HG03159 (cell line): ENCODE results near the gene FA2H.

Source experiments
- ATAC-seq: cut with Tn5 transposase; IDR thresholded peaks from one replicate; pipeline ENCODE4 v1.9.1; 2021; ENCODE audit warnings: mild to moderate bottlenecking, moderate library complexity; ENCODE audit not compliant: unreplicated experiment

Gene FA2H

GRCh38 chr16:74745109-74745615 lies 29.5 kb downstream of the FA2H start:
- ATAC-seq = no peak

- no peak for ATAC-seq
Measured at GRCh38 chr16:74744566-74744965, 30.1 kb downstream of the FA2H start.

- ATAC-seq = no peak
Measured at GRCh38 chr16:74743668-74744299, 30.8 kb downstream of the FA2H start.

GRCh38 chr16:74743045-74743667 lies 31.5 kb downstream of the FA2H start:
- no peak for ATAC-seq

GRCh38 chr16:74742051-74742481 lies 32.6 kb downstream of the FA2H start:
- no peak for ATAC-seq

- no peak for ATAC-seq
Measured at GRCh38 chr16:74740795-74741304, 33.8 kb downstream of the FA2H start.

- ATAC-seq = no peak
Measured at GRCh38 chr16:74739275-74739674, 35.3 kb downstream of the FA2H start.

- no peak for ATAC-seq
Measured at GRCh38 chr16:74738816-74739215, 35.8 kb downstream of the FA2H start.

- no peak for ATAC-seq
Measured at GRCh38 chr16:74738113-74738541, 36.5 kb downstream of the FA2H start.

GRCh38 chr16:74737521-74737920 lies 37.1 kb downstream of the FA2H start:
- no peak for ATAC-seq

GRCh38 chr16:74736531-74737157 lies 38.0 kb downstream of the FA2H start:
- no peak for ATAC-seq

- no peak for ATAC-seq
Measured at GRCh38 chr16:74735554-74735953, 39.1 kb downstream of the FA2H start.

- ATAC-seq = no peak
Measured at GRCh38 chr16:74735162-74735452, 39.5 kb downstream of the FA2H start.

- no peak for ATAC-seq
Measured at GRCh38 chr16:74734361-74735161, 40.1 kb downstream of the FA2H start.

GRCh38 chr16:74732707-74733350 lies 41.8 kb downstream of the FA2H start:
- ATAC-seq = no peak

GRCh38 chr16:74731853-74732477 lies 42.7 kb downstream of the FA2H start:
- ATAC-seq = no peak

- ATAC-seq = no peak
Measured at GRCh38 chr16:74729783-74730683, 44.6 kb downstream of the FA2H start.

GRCh38 chr16:74727903-74728302 lies 46.7 kb downstream of the FA2H start:
- no peak for ATAC-seq

- no peak for ATAC-seq
Measured at GRCh38 chr16:74726716-74727115, 47.9 kb downstream of the FA2H start.
